ENCODE results near the gene RANGAP1. TPM values are rescaled to one million over a fixed set of nuclear protein-coding genes. Genes with fewer than 3 reads are reported as not detected.

RANGAP1 gene
- total and polyA plus RNA-seq, 2 of the 13 experiments (the other 11 are each of a cell fraction or from before 2014, with no cell fraction given): 51.8 to 83.9 TPM

DNA sequence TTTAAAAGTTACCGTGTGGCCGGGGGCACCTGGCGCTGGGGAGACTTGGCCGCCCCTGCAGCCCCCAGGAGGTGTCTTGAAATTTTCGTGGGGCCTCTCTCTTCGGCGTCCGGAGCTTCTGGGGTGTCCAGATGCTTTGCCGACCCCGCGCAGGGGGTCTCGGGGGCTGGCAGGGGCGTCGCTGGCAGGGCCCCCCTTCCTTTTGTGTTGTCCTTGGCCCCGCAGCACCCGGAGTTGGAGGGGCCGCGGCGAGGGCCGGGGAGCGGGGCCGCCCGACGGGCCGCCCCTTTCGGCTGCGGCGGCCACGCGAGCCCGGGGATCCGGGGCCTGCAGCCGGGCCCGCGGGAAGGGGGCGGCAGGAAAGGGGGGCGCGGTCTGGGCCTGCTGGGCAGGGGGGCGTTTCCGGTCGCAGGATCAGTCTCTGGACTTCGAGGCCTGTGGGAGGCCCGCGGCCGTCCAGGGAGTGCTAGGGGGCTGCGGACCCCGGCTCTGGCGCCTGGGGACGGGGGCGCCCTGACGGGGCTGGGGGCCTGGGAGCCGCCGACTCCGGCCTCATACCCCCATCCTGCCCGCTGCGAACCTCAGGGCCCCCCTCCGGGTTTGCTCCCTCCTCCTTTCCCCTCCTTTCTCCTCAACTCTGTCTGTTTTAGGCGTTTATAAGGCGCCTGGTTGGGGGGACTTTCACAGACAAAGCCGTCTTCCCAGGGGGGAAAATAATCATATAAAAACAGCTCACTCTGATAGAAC is 16.2 kb upstream of the RANGAP1 start:
- H3K9ac ChIP-seq (ENCODE audit: insufficient read depth, low read depth, low read length): peak overlapping the region; percentile 93
- peak overlapping the region; percentile 88 to 98 (median 93) for H3K4me3 ChIP-seq (replicated peaks in 1 of 3; ENCODE audit: insufficient read depth in 1 of 3, low read depth in 2 of 3, low read length in 3 of 3)
- ATAC-seq: peak; percentile 6; the same call in 1 of the 3 replicates
- DNase-seq (ENCODE audit: low spot score): no peak
- BruUV-seq (replicated peaks): no TSS peak
- ChIA-PET CTCF (ENCODE audit: low intra/inter-chr PET ratio, low total read pairs) (no interaction called here), POLR2A (interaction anchor here (1.0 to 6.7 kb wide), 4 partner anchors 16 to 145 kb away, joined by 3 to 47 read pairs (median 12); partner anchors contain the start of genes RANGAP1, TEF and TOB2)
- no peak for FAIRE-seq
- no peaks in the 10 kb centered on the region; the same call in 1 of the 2 replicates for H4K20me1 ChIP-seq (ENCODE audit: insufficient read depth, low read length)
- peaks cover 56% of the 10 kb centered on the region for H3K4me1 ChIP-seq (ENCODE audit: insufficient read depth, low read length)
- no peak overlapping the region for H2AFZ ChIP-seq (ENCODE audit: low read length)
- no peaks in the 10 kb centered on the region for H3K9me3 ChIP-seq (ENCODE audit: low read length)
- H3K27me3 ChIP-seq (ENCODE audit: control insufficient read depth in 1 of 2, insufficient read depth in 2 of 2, low read length in 2 of 2): no peaks in the 10 kb centered on the region
- in situ Hi-C loops (cut with HindIII; ENCODE audit: extremely low pct_ligation_motif_present, low pct_unique_long_range_greater_than_20kb): no loop called here
- intact Hi-C loops (cut with micrococcal nuclease; ENCODE audit: unreplicated experiment): loop anchor here (10.0 kb wide), 1 partner anchor 63 kb away; no protein-coding TSS in a partner anchor
- 0 out of 5 replicates have a peak, but pooled peaks cover 0 to 7% of the 10 kb centered on the region in 2 experiments for H3K36me3 ChIP-seq (replicated peaks in 1 of 2; ENCODE audit: control insufficient read depth in 1 of 2, insufficient read depth in 2 of 2, low read length in 2 of 2)
- peak overlapping the region; percentile 82 for H3K27ac ChIP-seq (ENCODE audit: extremely low read length, insufficient read depth, low read length)
- 4% methylated on average over 25 of the region's 60 CpGs for WGBS (ENCODE audit: low lambda C conversion rate)
- H3K4me2 ChIP-seq (ENCODE audit: low read depth, low read length): peak overlapping the region; percentile 93
- H3K79me2 ChIP-seq (ENCODE audit: insufficient read depth, low read length): peaks cover 53% of the 10 kb centered on the region
- TF ChIP-seq EEA1 (CRISPR knock-in tag; IDR thresholded peaks at IDR 0.05; ENCODE audit: borderline replicate concordance) (no peak), IRX3 (CRISPR knock-in tag; IDR thresholded peaks at IDR 0.05; ENCODE audit: borderline replicate concordance, low read depth) (peak; percentile 60; the same call in 1 of the 2 replicates), SUZ12 (IDR thresholded peaks at IDR 0.05; ENCODE audit: low read depth, low read length) (no peak), IRF9 (CRISPR knock-in tag; IDR thresholded peaks at IDR 0.05; ENCODE audit: borderline replicate concordance) (0 out of 2 replicates have a peak, but pooled peaks have one; percentile 21), ZBTB25 (CRISPR knock-in tag; IDR thresholded peaks at IDR 0.05) (no peak), PCBP1 (IDR thresholded peaks at IDR 0.05; ENCODE audit: borderline replicate concordance, low read depth, low read length) (0 out of 2 replicates have a peak, but pooled peaks have one; percentile 12), ZFY (CRISPR knock-in tag; IDR thresholded peaks at IDR 0.05) (peak; percentile 92), RBM39 (IDR thresholded peaks at IDR 0.05; ENCODE audit: low read depth, low read length, poor library complexity, severe bottlenecking) (peak; percentile 4), ZBTB14 (CRISPR knock-in tag; IDR thresholded peaks at IDR 0.05) (no peak), KDM5B (CRISPR knock-in tag; IDR thresholded peaks at IDR 0.05; ENCODE audit: borderline replicate concordance) (peak; percentile 19; the same call in 1 of the 2 replicates), MXD1 (CRISPR knock-in tag; IDR thresholded peaks at IDR 0.05) (0 out of 2 replicates have a peak, but pooled peaks have one; percentile 61), AGO2 (optimal IDR thresholded peaks at IDR 0.05; ENCODE audit: low read depth, low read length) (peak; percentile 69), GABPB1 (CRISPR knock-in tag; IDR thresholded peaks at IDR 0.05) (peak; percentile 58; the same call in 1 of the 2 replicates)
- TF ChIP-seq, protein P1, sequence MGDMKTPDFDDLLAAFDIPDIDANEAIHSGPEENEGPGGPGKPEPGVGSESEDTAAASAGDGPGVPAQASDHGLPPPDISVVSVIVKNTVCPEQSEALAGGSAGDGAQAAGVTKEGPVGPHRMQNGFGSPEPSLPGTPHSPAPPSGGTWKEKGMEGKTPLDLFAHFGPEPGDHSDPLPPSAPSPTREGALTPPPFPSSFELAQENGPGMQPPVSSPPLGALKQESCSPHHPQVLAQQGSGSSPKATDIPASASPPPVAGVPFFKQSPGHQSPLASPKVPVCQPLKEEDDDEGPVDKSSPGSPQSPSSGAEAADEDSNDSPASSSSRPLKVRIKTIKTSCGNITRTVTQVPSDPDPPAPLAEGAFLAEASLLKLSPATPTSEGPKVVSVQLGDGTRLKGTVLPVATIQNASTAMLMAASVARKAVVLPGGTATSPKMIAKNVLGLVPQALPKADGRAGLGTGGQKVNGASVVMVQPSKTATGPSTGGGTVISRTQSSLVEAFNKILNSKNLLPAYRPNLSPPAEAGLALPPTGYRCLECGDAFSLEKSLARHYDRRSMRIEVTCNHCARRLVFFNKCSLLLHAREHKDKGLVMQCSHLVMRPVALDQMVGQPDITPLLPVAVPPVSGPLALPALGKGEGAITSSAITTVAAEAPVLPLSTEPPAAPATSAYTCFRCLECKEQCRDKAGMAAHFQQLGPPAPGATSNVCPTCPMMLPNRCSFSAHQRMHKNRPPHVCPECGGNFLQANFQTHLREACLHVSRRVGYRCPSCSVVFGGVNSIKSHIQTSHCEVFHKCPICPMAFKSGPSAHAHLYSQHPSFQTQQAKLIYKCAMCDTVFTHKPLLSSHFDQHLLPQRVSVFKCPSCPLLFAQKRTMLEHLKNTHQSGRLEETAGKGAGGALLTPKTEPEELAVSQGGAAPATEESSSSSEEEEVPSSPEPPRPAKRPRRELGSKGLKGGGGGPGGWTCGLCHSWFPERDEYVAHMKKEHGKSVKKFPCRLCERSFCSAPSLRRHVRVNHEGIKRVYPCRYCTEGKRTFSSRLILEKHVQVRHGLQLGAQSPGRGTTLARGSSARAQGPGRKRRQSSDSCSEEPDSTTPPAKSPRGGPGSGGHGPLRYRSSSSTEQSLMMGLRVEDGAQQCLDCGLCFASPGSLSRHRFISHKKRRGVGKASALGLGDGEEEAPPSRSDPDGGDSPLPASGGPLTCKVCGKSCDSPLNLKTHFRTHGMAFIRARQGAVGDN (CRISPR knock-in tag; IDR thresholded peaks at IDR 0.05): peak; percentile 44
